Activated T-cell treated with anti-CD3 and anti-CD28 coated beads, Interleukin-2, amount 50 U/mL, for 72 hours (primary cell): ENCODE measurements around the gene SCD. TPM values are rescaled to one million over a fixed set of nuclear protein-coding genes. Genes with fewer than 3 reads are reported as not detected.

Source experiments
- ATAC-seq, 2 donors: fragments of 150-1000 bp; cut with Tn5 transposase; replicated peaks in 1 of 2; 2 replicates each; pipeline ENCODE4 v1.10.0; 2021; ENCODE audit warnings: moderate library complexity in 2 of 2, mild to moderate bottlenecking in 1 of 2
- DNase-seq, 2 donors: peaks; one replicate each; pipeline ENCODE4 v3.0.0; 2021 to 2022; ENCODE audit warnings: mixed read lengths in 1 of 2
- H3K27ac Mint-ChIP-seq: one replicate; pipeline ENCODE4 v1.8.0; 2022; ENCODE audit warnings: mild to moderate bottlenecking, moderate library complexity, mixed read lengths
- H3K27me3 Mint-ChIP-seq: one replicate; pipeline ENCODE4 v1.8.0; 2022; ENCODE audit warnings: low read depth, mixed read lengths
- H3K36me3 Mint-ChIP-seq, 2 donors: one replicate each; pipeline ENCODE4 v1.8.0; 2022; ENCODE audit warnings: mixed read lengths in 2 of 2, mild to moderate bottlenecking in 1 of 2; ENCODE audit not compliant: insufficient read depth in 2 of 2
- H3K4me1 Mint-ChIP-seq: one replicate; pipeline ENCODE4 v1.8.0; 2022; ENCODE audit warnings: low read depth, mixed read lengths
- H3K4me3 Mint-ChIP-seq, 2 donors: one replicate each; pipeline ENCODE4 v1.8.0; 2022; ENCODE audit warnings: mild to moderate bottlenecking in 2 of 2, mixed read lengths in 2 of 2, moderate library complexity in 2 of 2
- H3K9me3 Mint-ChIP-seq, 2 donors: one replicate each; pipeline ENCODE4 v1.8.0; 2022; ENCODE audit warnings: mixed read lengths in 2 of 2
- total RNA-seq, 2 donors: library from RNA; stranded (reverse); gene quantifications; one replicate each; pipeline ENCODE4 v1.2.3, GENCODE V29; 2022

The SCD gene
- total RNA-seq, 2 donors from 2014 or later: 79.5 to 90.4 TPM

DNA sequence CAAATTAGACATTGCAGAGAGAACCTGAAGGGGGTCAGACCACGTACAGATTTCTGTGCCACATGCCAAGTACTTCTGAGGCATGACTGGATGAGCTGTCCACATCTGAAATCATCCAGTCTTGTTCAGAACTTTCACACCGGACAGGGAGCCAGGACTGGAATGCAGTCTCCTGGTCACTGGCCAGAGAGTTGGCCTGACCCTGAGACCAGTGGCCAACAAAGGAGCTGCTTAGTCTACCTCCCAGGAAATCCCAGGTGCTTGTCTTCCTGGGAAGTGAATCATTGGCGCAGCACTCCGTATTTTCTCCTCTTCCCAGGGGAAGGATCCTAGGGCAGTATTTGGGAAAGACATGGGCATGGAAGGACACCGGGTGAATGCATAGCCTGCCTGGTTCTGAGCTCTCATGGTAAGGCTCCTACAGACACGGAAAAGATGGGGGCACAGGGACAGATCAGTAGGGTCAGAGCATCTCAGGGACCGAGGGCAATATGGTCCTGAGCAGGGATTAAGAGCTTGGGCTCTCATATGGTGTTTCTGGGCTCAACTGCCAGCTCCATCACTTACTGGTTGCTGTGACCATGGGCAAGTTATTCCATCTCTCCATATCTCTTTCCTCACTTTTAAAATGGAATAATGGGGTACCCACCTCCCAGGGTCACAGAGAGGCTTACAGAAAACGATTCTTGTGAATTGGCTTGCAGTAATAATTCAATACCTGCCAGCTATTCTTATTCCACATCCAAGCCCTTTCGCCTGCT, 1.3 kb upstream of the SCD start:
- DNase-seq (no peak), ATAC-seq (no peak)
- Mint-ChIP-seq H3K4me3 (peak overlapping the region; percentile 98 to 99), H3K36me3 (peaks cover 16 to 22% of the 10 kb centered on the region in 2 donors), H3K27ac (peak overlapping the region; percentile 89), H3K27me3 (peaks cover 5% of the 10 kb centered on the region), H3K9me3 (no peaks in the 10 kb centered on the region), H3K4me1 (peaks cover 61% of the 10 kb centered on the region)

DNA sequence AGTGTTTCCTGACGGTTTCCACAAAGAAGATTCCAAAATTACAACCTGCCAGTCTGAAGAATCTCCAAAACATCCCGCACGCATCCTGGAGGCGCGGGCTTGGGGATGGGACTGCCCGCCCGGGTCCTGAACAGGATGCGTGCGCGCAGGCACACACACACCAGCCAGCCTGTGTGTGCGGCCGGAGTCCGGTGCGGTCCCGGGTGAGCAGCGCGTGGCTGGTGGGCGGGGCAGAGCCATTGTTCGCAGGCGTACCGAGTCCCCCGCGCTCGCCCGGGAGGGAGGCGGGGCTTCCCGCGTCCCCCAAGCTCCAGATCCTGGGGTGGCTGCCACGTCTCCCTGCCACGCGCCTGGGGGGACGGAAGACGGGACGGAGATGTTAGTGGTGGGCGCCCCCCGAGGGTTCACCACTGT, 675 bp upstream of the SCD start:
- peaks cover 21 to 28% of the 10 kb centered on the region in 2 donors for H3K36me3 Mint-ChIP-seq
- no peaks in the 10 kb centered on the region for H3K27me3 Mint-ChIP-seq
- peaks cover 67% of the 10 kb centered on the region for H3K4me1 Mint-ChIP-seq
- H3K27ac Mint-ChIP-seq: peak overlapping the region; percentile 89
- no peaks in the 10 kb centered on the region for H3K9me3 Mint-ChIP-seq
- peak overlapping the region; percentile 98 to 99 for H3K4me3 Mint-ChIP-seq
- DNase-seq: peak; percentile 84 to 88
- ATAC-seq: peak; percentile 77 to 79

DNA sequence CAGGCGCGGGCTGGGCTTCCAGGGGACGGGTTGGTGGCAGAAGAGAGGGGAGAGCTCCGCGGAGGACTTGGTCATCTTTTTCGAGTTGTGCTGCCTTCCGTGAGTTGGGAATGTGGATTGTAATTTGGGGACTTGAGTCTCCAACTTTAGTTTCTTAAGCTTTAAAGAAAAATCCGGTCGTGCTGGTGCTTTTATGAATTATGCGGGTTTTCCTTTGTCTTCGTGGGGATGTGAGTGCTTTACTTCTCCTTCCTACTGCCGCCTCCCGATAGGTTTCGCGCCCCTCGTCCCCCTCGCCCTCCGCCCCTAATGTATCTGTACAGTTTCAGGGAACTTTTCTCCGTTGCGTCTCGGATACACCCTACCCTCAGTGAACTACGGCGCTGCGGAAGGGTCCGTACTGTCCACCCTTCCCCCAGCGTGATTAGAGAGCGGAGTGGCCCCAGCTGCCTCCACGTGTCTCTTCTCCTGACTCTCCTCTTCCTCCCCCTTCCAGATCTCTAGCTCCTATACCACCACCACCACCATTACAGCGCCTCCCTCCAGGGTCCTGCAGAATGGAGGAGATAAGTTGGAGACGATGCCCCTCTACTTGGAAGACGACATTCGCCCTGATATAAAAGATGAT, 649 bp downstream of the SCD start:
- H3K9me3 Mint-ChIP-seq: no peaks in the 10 kb centered on the region
- no peak for DNase-seq
- peaks cover 27 to 37% of the 10 kb centered on the region in 2 donors for H3K36me3 Mint-ChIP-seq
- H3K4me1 Mint-ChIP-seq: peaks cover 70% of the 10 kb centered on the region
- H3K27ac Mint-ChIP-seq: peak overlapping the region; percentile 83
- H3K27me3 Mint-ChIP-seq: no peaks in the 10 kb centered on the region
- no peak for ATAC-seq
- peak overlapping the region; percentile 98 to 99 for H3K4me3 Mint-ChIP-seq

DNA sequence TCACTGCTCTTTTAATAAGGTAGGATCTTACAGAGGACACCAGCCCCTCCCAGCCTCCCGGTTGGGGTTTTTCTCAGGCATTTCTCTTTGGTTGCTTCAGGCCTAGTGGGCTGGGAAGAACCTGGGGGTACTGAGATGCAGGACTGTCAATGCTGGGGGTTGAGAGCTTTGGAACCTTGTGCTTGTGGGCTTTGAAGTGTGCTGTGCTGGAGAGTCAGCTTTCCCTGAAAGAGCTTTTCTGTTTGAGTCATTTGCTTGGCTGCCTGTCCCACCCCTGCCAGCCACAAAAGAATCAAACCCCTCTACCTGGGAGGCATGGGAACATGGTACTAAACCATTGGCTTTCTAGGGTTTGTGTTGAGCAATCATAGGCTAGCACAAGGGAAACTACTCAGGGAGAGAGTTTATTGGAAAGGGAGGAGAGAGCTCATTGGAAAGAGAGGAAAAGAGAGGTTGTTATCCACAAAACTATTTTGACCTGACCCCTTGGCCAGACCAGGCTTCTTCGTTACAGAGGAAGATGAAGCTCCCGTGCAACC, 1.4 kb downstream of the SCD start:
- Mint-ChIP-seq H3K9me3 (no peaks in the 10 kb centered on the region), H3K27ac (peak overlapping the region; percentile 73), H3K27me3 (no peaks in the 10 kb centered on the region), H3K4me1 (peaks cover 69% of the 10 kb centered on the region), H3K4me3 (peak overlapping the region; percentile 98 to 99), H3K36me3 (peaks cover 28 to 42% of the 10 kb centered on the region in 2 donors)
- ATAC-seq (no peak), DNase-seq (no peak)

DNA sequence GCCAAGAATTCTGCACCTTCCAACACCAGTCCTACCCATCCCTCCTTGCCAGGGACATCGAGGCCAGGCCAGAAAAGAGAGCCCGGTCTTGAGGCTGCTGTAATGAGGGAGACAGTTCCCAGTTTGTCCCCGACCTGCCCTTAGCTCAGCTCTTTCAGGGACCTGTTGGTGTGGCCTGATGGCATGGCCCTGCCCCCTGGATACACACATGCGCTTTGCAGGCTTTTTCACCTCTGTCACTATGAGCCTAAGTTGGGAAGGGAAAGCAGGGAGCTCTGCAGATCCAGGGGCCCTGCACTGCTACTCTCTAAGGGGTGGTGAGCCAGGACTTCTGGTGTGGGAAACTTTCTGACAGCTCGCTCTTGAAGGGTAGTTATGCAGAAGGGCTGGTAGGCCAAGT, 2.1 kb downstream of the SCD start:
- no peak for DNase-seq
- H3K27ac Mint-ChIP-seq: peak overlapping the region; percentile 33

DNA sequence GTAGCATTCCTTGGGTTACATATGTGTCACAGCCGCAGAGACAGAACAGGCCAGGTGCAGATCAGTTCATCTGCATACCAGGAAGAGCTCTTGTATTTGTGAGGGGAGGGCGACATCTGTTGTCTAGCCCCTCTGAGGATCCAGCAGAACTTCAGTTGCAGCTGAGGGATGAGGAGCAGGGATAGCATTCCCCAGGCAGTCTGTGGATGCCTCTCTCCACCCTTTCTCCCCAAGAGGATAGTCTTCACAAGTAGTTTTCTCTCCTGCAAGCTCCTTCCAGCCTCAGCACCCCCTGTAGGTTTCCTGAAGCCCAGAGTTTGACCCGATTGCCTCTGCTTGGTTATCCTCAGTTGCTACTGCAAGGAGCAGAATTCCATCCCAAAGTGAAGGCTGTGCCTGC, 2.6 kb downstream of the SCD start:
- Mint-ChIP-seq H3K27me3 (no peaks in the 10 kb centered on the region), H3K4me3 (peak overlapping the region; percentile 98 to 99), H3K9me3 (no peaks in the 10 kb centered on the region), H3K36me3 (peaks cover 31 to 44% of the 10 kb centered on the region in 2 donors), H3K27ac (peak overlapping the region; percentile 33), H3K4me1 (peaks cover 60% of the 10 kb centered on the region)
- no peak for ATAC-seq
- DNase-seq: no peak

More for the DNA sequence above, 2.1 kb downstream of the SCD start:
- Mint-ChIP-seq H3K27me3 (no peaks in the 10 kb centered on the region), H3K9me3 (no peaks in the 10 kb centered on the region), H3K4me3 (peak overlapping the region; percentile 98 to 99), H3K36me3 (peaks cover 30 to 44% of the 10 kb centered on the region in 2 donors), H3K4me1 (peaks cover 65% of the 10 kb centered on the region)
- ATAC-seq: no peak

DNA sequence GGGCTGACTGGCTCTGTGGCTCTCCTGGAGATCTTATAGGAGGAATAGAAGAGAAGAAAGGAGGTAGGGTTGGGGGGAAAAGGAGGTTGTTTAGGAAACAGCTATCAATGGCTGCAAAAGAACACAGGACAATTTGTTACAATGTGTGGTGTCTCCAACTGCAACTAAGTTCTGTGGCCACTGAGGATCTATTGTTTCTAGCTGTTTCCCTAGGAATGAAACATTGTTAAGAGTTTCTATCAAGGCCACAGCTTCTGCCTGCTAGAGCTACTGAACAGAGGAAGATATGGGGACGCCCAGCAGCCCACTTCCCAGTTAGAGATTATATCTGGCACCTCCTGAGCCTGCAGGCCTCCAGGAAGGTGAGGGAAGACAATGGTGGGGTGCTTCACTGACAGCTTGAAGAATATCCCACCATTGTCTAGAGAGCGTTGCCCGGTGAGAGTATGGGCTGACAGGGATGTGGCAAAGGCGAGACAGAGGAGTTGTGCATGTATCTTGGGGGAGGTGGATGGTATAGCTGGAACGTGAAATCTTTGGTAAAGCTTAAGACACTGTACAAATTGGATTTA, 4.0 kb downstream of the SCD start:
- Mint-ChIP-seq H3K27me3 (no peaks in the 10 kb centered on the region), H3K4me3 (peak overlapping the region; percentile 44 to 98), H3K4me1 (peaks cover 50% of the 10 kb centered on the region), H3K36me3 (peaks cover 40 to 52% of the 10 kb centered on the region in 2 donors), H3K9me3 (no peaks in the 10 kb centered on the region), H3K27ac (no peak overlapping the region)
- ATAC-seq (no peak), DNase-seq (no peak)

DNA sequence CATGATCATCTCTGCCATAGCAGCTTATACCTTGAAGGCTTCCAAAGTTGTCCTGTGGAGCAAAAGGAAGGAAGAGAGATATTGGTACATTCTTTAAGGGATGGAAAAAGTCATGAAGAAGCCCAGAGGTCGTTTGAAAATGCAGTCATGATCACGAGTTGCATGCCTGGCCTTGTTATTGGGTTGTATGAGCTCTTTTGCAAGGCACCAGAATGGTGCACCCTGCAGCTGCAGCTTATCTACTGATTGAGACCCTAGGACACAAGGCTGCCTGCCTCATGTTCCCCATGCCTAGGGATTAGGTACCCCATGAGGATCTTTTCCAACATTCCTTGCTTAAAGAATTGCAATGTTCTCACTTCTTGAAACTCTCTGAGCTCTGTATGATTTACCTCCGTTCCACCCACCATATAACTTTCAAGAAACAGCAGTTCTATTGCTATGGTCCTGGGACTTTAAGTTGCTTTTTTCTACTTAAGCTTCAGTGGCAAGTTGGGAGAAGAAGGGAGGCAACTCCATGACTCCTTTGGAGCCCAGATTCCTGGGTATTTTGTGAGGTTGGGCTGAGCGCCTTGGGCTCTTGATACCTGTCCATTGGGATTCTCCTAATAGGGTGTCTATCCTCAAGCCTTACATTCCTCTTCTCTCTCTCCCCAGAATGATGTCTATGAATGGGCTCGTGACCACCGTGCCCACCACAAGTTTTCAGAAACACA, 6.9 kb downstream of the SCD start:
- H3K4me3 Mint-ChIP-seq: no peak overlapping the region
- no peaks in the 10 kb centered on the region for H3K27me3 Mint-ChIP-seq
- DNase-seq (no peak), ATAC-seq (no peak)
- H3K4me1 Mint-ChIP-seq: peaks cover 40% of the 10 kb centered on the region
- H3K9me3 Mint-ChIP-seq: no peaks in the 10 kb centered on the region
- peaks cover 36 to 54% of the 10 kb centered on the region in 2 donors for H3K36me3 Mint-ChIP-seq
- H3K27ac Mint-ChIP-seq: no peak overlapping the region

DNA sequence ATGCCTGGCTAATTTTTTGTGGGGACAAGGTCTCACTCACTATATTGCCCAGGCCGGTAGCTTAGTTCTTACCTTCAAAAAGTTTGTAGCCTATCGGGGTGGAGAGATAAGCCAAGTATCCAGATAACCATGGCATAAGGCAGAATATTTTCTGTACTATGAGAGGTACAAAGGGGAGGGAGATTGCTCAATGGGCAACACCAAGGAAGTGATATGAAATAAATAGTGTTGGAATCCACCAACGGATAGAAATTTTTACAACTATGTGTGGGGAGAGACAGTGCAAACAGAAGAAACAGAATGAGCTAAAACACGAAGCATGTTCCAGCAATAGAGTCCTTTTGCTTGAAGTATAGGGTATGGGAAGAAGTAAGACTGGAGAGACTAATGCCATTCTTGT, 8.1 kb downstream of the SCD start:
- Mint-ChIP-seq H3K4me1 (peaks cover 32% of the 10 kb centered on the region), H3K9me3 (no peaks in the 10 kb centered on the region), H3K4me3 (no peak overlapping the region), H3K27me3 (no peaks in the 10 kb centered on the region), H3K27ac (no peak overlapping the region), H3K36me3 (peaks cover 39 to 58% of the 10 kb centered on the region in 2 donors)
- ATAC-seq (no peak), DNase-seq (no peak)

DNA sequence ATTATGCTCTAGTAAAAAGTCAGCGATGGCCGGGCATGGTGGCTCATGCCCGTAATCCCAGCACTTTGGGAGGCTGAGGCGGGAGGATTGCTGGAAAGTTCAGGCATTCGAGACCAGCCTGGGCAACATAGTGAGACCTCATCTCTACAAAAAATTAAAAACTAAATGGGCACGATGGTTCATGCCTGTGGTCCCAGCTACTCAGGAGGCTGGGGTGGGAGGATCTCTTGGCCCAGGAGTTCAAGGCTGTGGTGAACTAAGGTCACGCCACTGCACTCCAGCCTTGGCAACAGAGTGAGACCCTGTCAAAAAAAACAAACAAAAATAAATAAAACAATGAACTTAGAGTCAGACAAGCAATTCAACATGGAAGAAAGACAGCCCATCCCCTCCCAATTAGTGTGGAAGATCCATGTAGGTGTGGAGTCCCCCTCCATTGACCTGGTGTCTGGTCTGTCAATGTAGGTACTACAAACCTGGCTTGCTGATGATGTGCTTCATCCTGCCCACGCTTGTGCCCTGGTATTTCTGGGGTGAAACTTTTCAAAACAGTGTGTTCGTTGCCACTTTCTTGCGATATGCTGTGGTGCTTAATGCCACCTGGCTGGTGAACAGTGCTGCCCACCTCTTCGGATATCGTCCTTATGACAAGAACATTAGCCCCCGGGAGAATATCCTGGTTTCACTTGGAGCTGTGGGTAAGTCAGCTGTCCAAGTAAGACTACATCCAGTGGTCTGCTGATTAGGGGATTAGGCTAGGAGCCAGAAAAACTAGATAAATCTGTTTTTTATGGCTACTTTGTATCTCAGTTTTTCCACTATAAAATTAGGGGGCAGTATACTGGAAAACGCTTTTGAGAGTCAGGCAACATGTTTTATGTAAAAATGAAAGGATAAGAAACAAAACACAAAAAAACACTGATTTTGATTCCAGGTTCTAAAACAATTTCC, 9.3 kb downstream of the SCD start:
- Mint-ChIP-seq H3K27me3 (no peaks in the 10 kb centered on the region), H3K4me1 (peaks cover 19% of the 10 kb centered on the region), H3K4me3 (no peak overlapping the region), H3K36me3 (peaks cover 36 to 59% of the 10 kb centered on the region in 2 donors), H3K27ac (no peak overlapping the region), H3K9me3 (no peaks in the 10 kb centered on the region)
- no peak for DNase-seq
- no peak for ATAC-seq

DNA sequence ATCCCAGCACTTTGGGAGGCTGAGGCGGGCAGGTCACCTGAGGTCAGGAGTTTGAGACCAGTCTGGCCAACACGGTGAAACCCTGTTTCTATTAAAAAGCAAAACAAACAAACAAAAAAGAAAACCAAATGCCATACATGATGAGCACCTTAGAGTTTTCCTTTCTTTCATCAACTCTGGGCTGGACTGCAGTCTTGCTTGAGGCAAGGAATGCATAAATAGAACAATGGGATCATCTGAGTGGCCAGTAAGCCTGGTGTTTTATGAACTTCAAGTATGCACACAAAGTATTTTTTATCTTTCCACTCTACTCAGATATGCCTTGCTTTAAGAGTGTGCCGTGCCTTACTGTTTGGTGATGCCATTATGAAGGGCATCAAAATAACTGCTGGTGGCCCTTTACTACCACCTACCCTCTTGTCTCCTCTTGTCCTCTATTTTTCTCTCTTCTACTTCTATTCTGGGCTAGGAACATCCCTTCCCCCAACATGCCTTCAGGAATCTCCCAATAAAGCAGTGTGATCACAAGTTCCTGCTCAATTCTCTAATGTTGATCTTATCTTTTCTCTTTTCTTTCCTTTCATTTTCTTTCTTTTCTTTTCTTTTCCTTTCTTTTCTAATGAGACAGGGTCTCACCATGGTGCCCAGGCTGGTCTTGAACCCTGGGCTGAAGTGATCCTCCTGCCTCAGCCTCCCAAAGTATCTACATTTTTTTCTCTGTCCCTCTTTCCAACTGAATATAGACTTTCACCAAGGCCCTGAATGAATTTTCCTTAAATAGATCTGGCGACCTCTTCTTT, 10.2 kb downstream of the SCD start:
- Mint-ChIP-seq H3K27me3 (no peaks in the 10 kb centered on the region), H3K9me3 (no peaks in the 10 kb centered on the region), H3K36me3 (peaks cover 34 to 59% of the 10 kb centered on the region in 2 donors), H3K27ac (peak overlapping the region; percentile 23), H3K4me1 (peaks cover 14% of the 10 kb centered on the region), H3K4me3 (no peak overlapping the region)
- DNase-seq: no peak
- ATAC-seq: no peak
